ENCODE data around the gene SUGP2. TPM values are rescaled to one million over a fixed set of nuclear protein-coding genes. Genes with fewer than 3 reads are reported as not detected.

Gene SUGP2
- total RNA-seq, 2 donors from 2014 or later = 44.1 to 55.3 TPM

DNA sequence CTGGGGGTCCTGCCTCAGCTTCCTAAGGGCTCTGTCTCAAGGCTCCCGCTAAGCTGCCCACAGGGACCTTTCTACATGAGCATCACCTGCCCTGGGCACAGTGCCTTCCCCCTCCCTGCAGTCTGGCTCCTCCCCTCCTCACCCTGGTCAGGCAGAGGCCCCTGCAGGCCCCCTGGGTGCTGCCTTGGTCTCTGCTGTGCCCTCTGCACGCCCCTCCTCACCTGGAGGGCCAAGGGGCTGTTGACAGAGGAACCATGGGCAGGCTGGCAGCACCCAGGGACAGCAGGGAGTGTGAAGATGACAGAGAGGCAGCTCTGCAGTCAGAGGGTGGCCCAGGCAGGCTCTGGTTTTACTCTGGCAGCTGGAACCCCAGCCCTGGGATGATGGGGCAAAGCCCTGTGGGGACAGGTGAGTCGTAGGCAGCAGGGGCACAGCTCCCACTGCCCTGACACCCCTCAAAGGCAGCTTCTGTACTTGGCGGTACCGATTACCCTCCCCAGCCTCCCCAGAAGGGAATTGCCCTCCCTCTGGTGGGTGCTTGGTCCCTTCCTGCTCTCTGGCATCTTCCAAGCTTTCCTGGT is 43.1 kb downstream of the SUGP2 start:
- Histone ChIP-seq H3K4me1 (peaks cover 6% of the 10 kb centered on the region), H3K36me3 (peaks cover 14% of the 10 kb centered on the region), H3K9ac (ENCODE audit: low read depth in 2 of 2, low read length in 2 of 2) (no peak overlapping the region), H3K27me3 (no peaks in the 10 kb centered on the region), H3K27ac (no peak overlapping the region), H3K9me3 (no peaks in the 10 kb centered on the region), H3K4me3 (no peak overlapping the region)
- TF ChIP-seq CTCF (IDR thresholded peaks at IDR 0.05) = no peak
- intact Hi-C loops (cut with DNase I) = no loop called here
- no peak for DNase-seq

DNA sequence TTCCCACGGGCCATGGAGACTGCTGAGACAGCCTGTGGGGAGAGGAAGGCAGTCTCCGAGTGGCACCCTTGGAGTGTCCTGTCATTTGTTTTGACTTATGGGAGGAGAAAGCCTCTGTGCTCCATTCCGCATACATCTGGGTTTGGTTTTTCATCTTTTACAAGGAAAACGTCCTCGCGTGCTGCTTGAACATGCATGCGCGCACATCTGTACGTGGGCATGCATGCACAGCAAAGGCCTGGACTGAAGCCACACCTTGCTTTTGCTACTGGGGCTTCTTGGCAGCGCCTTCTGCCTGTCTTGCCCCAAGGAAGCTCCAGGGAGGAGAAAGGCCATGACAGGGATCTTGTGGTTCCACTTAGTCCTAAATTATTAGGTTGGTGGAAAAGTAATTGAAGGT is 44.0 kb downstream of the SUGP2 start:
- H3K9ac ChIP-seq (ENCODE audit: low read depth in 2 of 2, low read length in 2 of 2) = no peak overlapping the region
- no peak for TF ChIP-seq CTCF (IDR thresholded peaks at IDR 0.05)
- no peak for DNase-seq
- no peaks in the 10 kb centered on the region for H3K27me3 ChIP-seq
- intact Hi-C loops (cut with DNase I) = no loop called here
- H3K4me3 ChIP-seq = no peak overlapping the region
- peaks cover 14% of the 10 kb centered on the region for H3K36me3 ChIP-seq
- peaks cover 6% of the 10 kb centered on the region for H3K4me1 ChIP-seq
- no peaks in the 10 kb centered on the region for H3K9me3 ChIP-seq
- H3K27ac ChIP-seq = no peak overlapping the region

- Histone ChIP-seq H3K4me1 (peaks cover 6% of the 10 kb centered on the region), H3K9me3 (no peaks in the 10 kb centered on the region), H3K36me3 (no peaks in the 10 kb centered on the region), H3K4me3 (no peak overlapping the region), H3K9ac (ENCODE audit: low read depth in 2 of 2, low read length in 2 of 2) (no peak overlapping the region), H3K27me3 (no peaks in the 10 kb centered on the region), H3K27ac (no peak overlapping the region)
- TF ChIP-seq CTCF (IDR thresholded peaks at IDR 0.05) = no peak
- DNase-seq = no peak
- intact Hi-C loops (cut with DNase I) = no loop called here
These were observed 45.9 kb downstream of the SUGP2 start for GRCh38 chr19:18987456-18987855.

DNA sequence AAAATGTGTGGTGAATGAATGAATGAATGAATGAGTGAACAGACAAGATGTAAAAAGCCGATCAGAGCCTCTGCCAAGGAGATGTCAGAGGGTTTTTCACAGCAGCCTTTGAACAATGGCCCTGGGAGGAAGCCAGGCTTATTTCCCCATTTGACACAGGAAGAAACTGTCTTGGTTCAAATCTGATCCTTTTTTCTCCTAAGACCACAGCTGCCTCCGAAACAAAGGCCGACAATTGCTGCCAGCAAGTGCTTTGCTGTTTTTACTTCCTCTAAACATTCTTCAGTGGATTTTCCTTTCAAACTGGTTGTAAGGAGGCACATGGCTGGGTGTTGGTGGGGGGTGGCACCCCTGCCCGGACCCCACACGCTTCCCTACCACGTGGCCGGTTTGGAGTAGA is 48.1 kb downstream of the SUGP2 start:
- TF ChIP-seq CTCF (IDR thresholded peaks at IDR 0.05) = no peak
- intact Hi-C loops (cut with DNase I) = no loop called here
- Histone ChIP-seq H3K4me1 (peaks cover 6% of the 10 kb centered on the region), H3K36me3 (no peaks in the 10 kb centered on the region), H3K27ac (no peak overlapping the region), H3K27me3 (no peaks in the 10 kb centered on the region), H3K4me3 (no peak overlapping the region), H3K9me3 (no peaks in the 10 kb centered on the region), H3K9ac (ENCODE audit: low read depth in 2 of 2, low read length in 2 of 2) (no peak overlapping the region)
- DNase-seq = no peak

DNA sequence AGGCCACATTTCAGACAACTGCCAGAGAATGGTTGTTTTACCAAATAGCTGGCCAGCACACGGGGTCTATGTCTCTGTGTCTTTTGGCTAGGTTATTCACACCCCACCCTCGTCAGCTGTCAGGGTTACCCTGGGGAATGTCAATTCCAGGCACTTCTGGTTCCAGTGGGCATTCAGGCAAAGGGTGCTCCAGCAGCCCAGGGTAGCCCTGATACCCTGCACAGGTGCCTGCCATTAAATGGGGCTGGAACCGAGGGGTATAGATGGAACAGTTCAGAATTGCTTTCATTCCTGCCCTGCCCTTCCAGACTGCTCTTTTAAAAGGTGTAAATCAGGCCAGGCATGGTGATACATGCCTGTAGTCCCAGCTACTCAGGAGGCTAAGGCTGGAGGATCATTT is 49.1 kb downstream of the SUGP2 start:
- H3K27ac ChIP-seq = no peak overlapping the region
- no peak for TF ChIP-seq CTCF (IDR thresholded peaks at IDR 0.05)
- intact Hi-C loops (cut with DNase I) = no loop called here

More for the DNA sequence above, 49.1 kb downstream of the SUGP2 start:
- Histone ChIP-seq H3K9me3 (no peaks in the 10 kb centered on the region), H3K9ac (ENCODE audit: low read depth in 2 of 2, low read length in 2 of 2) (peak overlapping the region in 1 of 2 donors; percentile 12), H3K4me1 (peaks cover 6% of the 10 kb centered on the region), H3K27me3 (no peaks in the 10 kb centered on the region), H3K4me3 (no peak overlapping the region), H3K36me3 (no peaks in the 10 kb centered on the region)
- no peak for DNase-seq
